Kasumi-1 (cell line): ENCODE data around the gene CXCL16.

Source experiments
- DNase-seq, 2 experiments: peaks; one replicate each; lab custom pipeline; 2025; lab: John Stamatoyannopoulos, UW

Gene CXCL16

GRCh38 chr17:4739122-4740024 is at the start of gene CXCL16, which contains the start of gene ZMYND15:
Gene CXCL16 (minus strand): TSS chr17:4739928. CDS start chr17:4739339, 589 bp downstream.
Gene ZMYND15 (plus strand): TSS chr17:4739833. CDS start chr17:4740549, 716 bp downstream.
- DNase-seq: no peak

- no peak for DNase-seq
Measured at GRCh38 chr17:4788807-4789700, 49.3 kb upstream of the CXCL16 start, which contains the start of gene GLTPD2. Gene GLTPD2 (plus strand): TSS chr17:4788964. CDS start chr17:4789012, 48 bp downstream.

GRCh38 chr17:4788159-4788806 is 48.6 kb upstream of the CXCL16 start:
- no peak for DNase-seq

- DNase-seq: no peak
Measured at GRCh38 chr17:4786516-4786915, 46.8 kb upstream of the CXCL16 start.

- DNase-seq: no peak
Measured at GRCh38 chr17:4786106-4786511, 46.4 kb upstream of the CXCL16 start, which contains the start of gene VMO1. Gene VMO1 (minus strand): TSS chr17:4786364. CDS start chr17:4786352, 12 bp downstream.

GRCh38 chr17:4785311-4786105 is 45.8 kb upstream of the CXCL16 start:
- DNase-seq: no peak

- no peak for DNase-seq
Measured at GRCh38 chr17:4782652-4783051, 42.9 kb upstream of the CXCL16 start.

GRCh38 chr17:4780325-4780955 is 40.7 kb upstream of the CXCL16 start:
- DNase-seq: no peak

GRCh38 chr17:4777969-4778760 is 38.4 kb upstream of the CXCL16 start:
- no peak for DNase-seq

GRCh38 chr17:4772235-4772613 is 32.5 kb upstream of the CXCL16 start:
- DNase-seq: no peak

GRCh38 chr17:4771519-4772234 is 31.9 kb upstream of the CXCL16 start, which contains the start of gene TM4SF5:
Gene TM4SF5 (plus strand): TSS chr17:4771886. CDS start chr17:4771923, 37 bp downstream.
- DNase-seq: no peak

GRCh38 chr17:4769628-4770027 is 29.9 kb upstream of the CXCL16 start:
- DNase-seq: no peak

- no peak for DNase-seq
Measured at GRCh38 chr17:4768298-4768697, 28.6 kb upstream of the CXCL16 start.

- DNase-seq: no peak
Measured at GRCh38 chr17:4766723-4767122, 27.0 kb upstream of the CXCL16 start.

- no peak for DNase-seq
Measured at GRCh38 chr17:4766201-4766600, 26.5 kb upstream of the CXCL16 start.

- peak; percentile 61 to 72 for DNase-seq
Measured at GRCh38 chr17:4764595-4764994, 24.9 kb upstream of the CXCL16 start.

- DNase-seq: no peak
Measured at GRCh38 chr17:4759776-4760236, 20.1 kb upstream of the CXCL16 start.

GRCh38 chr17:4753392-4753791 is 13.7 kb upstream of the CXCL16 start:
- DNase-seq: no peak

- no peak for DNase-seq
Measured at GRCh38 chr17:4751932-4752331, 12.2 kb upstream of the CXCL16 start.
